Activated CD4-positive, alpha-beta T cell treated with anti-CD3 and anti-CD28 coated beads for 36 hours (primary cell): ENCODE results near the gene NPAS3. TPM values are rescaled to one million over a fixed set of nuclear protein-coding genes. Genes with fewer than 3 reads are reported as not detected.

Experiments
- ATAC-seq: fragments of 200-7000 bp; cut with Tn5 transposase; one replicate; pipeline ENCODE4 v1.10.0; 2021; ENCODE audit warnings: mild to moderate bottlenecking, moderate library complexity
- CTCF ChIA-PET: fragments of 350-600 bp; sonication (Branson Sonifier 250); formaldehyde crosslinking; loops from one replicate; lab custom pipeline; 2021; ENCODE audit warnings: antibody characterized with exemption; lab: Charles Lee
- POLR2A ChIA-PET: fragments of 350-600 bp; sonication (Branson Sonifier 250); formaldehyde crosslinking; loops from one replicate; lab custom pipeline; 2021; ENCODE audit warnings: antibody characterized with exemption, inconsistent platforms; lab: Charles Lee
- DNase-seq: peaks from one replicate; pipeline ENCODE4 v3.0.0-alpha.2; 2020
- H3K27ac Mint-ChIP-seq: one replicate; pipeline ENCODE4 v1.8.0; 2021; ENCODE audit warnings: mixed read lengths
- H3K27me3 Mint-ChIP-seq: one replicate; pipeline ENCODE4 v1.8.0; 2021; ENCODE audit warnings: mixed read lengths
- H3K36me3 Mint-ChIP-seq: one replicate; pipeline ENCODE4 v1.8.0; 2021; ENCODE audit warnings: low read depth, mixed read lengths
- H3K4me1 Mint-ChIP-seq: one replicate; pipeline ENCODE4 v1.8.0; 2021; ENCODE audit warnings: mixed read lengths
- H3K4me3 Mint-ChIP-seq: one replicate; pipeline ENCODE4 v1.8.0; 2021; ENCODE audit warnings: mild to moderate bottlenecking, moderate library complexity, mixed read lengths
- H3K9me3 Mint-ChIP-seq: one replicate; pipeline ENCODE4 v1.8.0; 2021; ENCODE audit warnings: low read depth, mixed read lengths
- intact Hi-C, 2 experiments: fragments of 100-400 bp; cut with DNase I in 1 of 2; cut with micrococcal nuclease in 1 of 2; formaldehyde crosslinking; loops; one replicate each; pipeline versions ENCODE4 v1.14.2 to v1.15.1; 2022 to 2024; cut with DNase I, micrococcal nuclease
- total RNA-seq, 2 experiments: library from RNA; stranded (reverse); gene quantifications; one replicate each; pipeline ENCODE4 v1.2.3, GENCODE V29; 2021

Gene NPAS3
- total RNA-seq, 2 experiments from 2014 or later, result not detected

DNA sequence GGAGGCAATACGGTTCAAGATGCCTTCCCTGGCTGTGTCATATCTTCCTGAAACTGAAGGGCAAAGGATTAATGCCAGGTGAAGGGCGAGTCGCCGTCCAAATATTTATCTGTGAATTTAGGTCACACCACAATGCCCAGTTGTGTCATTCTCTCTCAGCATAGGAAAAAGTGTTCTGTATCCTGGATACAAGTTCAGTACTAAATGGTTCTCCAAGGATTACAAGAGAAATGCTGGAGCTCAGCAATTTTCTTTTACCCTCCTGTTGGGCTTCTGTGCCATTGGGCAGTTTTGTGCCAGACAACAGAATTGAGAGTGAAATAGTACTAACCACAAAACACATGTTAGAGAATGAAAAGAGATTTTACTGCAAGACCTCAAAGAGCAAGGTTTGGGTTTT is 518.3 kb downstream of the NPAS3 start:
- intact Hi-C loops, result no loop called here
- H3K27me3 Mint-ChIP-seq, result no peaks in the 10 kb centered on the region
- peaks cover 9% of the 10 kb centered on the region for H3K4me1 Mint-ChIP-seq
- DNase-seq, result no peak
- no peaks in the 10 kb centered on the region for H3K9me3 Mint-ChIP-seq
- no peak overlapping the region for H3K27ac Mint-ChIP-seq
- H3K36me3 Mint-ChIP-seq, result no peaks in the 10 kb centered on the region
- no peak for ATAC-seq
- ChIA-PET CTCF (no interaction called here), POLR2A (no interaction called here)
- H3K4me3 Mint-ChIP-seq, result no peak overlapping the region

GRCh38 chr14:33457617-33458016 is 518.9 kb downstream of the NPAS3 start:
- ATAC-seq (no peak), DNase-seq (no peak)
- no peaks in the 10 kb centered on the region for H3K27me3 Mint-ChIP-seq
- no peak overlapping the region for H3K27ac Mint-ChIP-seq
- no peaks in the 10 kb centered on the region for H3K36me3 Mint-ChIP-seq
- ChIA-PET CTCF (no interaction called here), POLR2A (no interaction called here)
- no peaks in the 10 kb centered on the region for H3K9me3 Mint-ChIP-seq
- intact Hi-C loops, result no loop called here
- H3K4me3 Mint-ChIP-seq, result no peak overlapping the region
- peaks cover 9% of the 10 kb centered on the region for H3K4me1 Mint-ChIP-seq

- Mint-ChIP-seq H3K27me3 (no peaks in the 10 kb centered on the region), H3K36me3 (no peaks in the 10 kb centered on the region), H3K4me3 (no peak overlapping the region), H3K4me1 (no peaks in the 10 kb centered on the region), H3K9me3 (no peaks in the 10 kb centered on the region), H3K27ac (no peak overlapping the region)
- ChIA-PET POLR2A (no interaction called here), CTCF (no interaction called here)
- ATAC-seq (no peak), DNase-seq (no peak)
- intact Hi-C loops, result no loop called here
Observed at GRCh38 chr14:33460164-33460563, 521.5 kb downstream of the NPAS3 start.

GRCh38 chr14:33461036-33461435 is 522.4 kb downstream of the NPAS3 start:
- ATAC-seq, result no peak
- ChIA-PET POLR2A (no interaction called here), CTCF (no interaction called here)
- Mint-ChIP-seq H3K27ac (no peak overlapping the region), H3K9me3 (no peaks in the 10 kb centered on the region), H3K36me3 (no peaks in the 10 kb centered on the region), H3K4me1 (no peaks in the 10 kb centered on the region), H3K4me3 (no peak overlapping the region), H3K27me3 (no peaks in the 10 kb centered on the region)
- DNase-seq, result no peak
- intact Hi-C loops, result no loop called here

GRCh38 chr14:33463731-33464130 is 525.1 kb downstream of the NPAS3 start:
- no peak for ATAC-seq
- no peak overlapping the region for H3K4me3 Mint-ChIP-seq
- H3K9me3 Mint-ChIP-seq, result no peaks in the 10 kb centered on the region
- no peaks in the 10 kb centered on the region for H3K4me1 Mint-ChIP-seq
- intact Hi-C loops, result no loop called here
- CTCF ChIA-PET, result no interaction called here
- no peaks in the 10 kb centered on the region for H3K27me3 Mint-ChIP-seq
- POLR2A ChIA-PET, result no interaction called here
- H3K36me3 Mint-ChIP-seq, result no peaks in the 10 kb centered on the region
- no peak overlapping the region for H3K27ac Mint-ChIP-seq
- no peak for DNase-seq

DNA sequence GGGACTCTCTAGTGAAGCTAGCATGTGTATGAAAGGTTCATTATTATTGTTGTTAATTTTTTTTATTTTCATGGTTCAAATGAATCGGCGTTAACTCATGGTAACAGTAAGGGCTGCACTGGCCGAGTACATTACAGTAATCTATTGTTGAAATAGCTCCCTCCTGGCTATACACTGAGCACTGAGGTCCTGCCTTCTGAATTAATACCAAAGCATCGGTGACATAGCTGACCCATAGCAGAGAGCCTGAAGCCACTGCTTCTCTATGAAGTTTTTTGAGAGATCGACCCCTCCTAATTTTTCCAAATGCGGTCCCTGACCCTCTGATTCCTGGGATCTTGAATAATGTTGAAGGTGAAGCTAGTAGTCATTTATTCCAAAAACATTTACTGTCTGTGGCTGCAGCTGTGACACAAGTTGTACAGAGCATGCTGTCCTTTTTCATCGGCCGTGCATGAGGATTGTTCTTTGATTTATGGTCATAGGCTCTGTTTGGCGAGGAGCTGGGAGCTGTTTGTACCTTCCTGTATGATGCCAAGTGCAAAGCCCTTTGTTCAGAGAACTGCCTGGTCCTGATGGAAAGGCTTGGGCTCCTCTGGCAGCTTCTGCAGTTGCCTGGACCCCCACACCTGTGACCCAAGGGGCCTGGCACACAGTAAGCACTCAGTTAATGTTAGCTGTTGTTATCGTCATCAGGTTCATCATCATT is 525.7 kb downstream of the NPAS3 start:
- intact Hi-C loops, result no loop called here
- ChIA-PET POLR2A (no interaction called here), CTCF (no interaction called here)
- ATAC-seq (no peak), DNase-seq (no peak)
- Mint-ChIP-seq H3K9me3 (no peaks in the 10 kb centered on the region), H3K36me3 (no peaks in the 10 kb centered on the region), H3K4me1 (no peaks in the 10 kb centered on the region), H3K4me3 (no peak overlapping the region), H3K27ac (no peak overlapping the region), H3K27me3 (no peaks in the 10 kb centered on the region)

- H3K4me1 Mint-ChIP-seq, result no peaks in the 10 kb centered on the region
- H3K36me3 Mint-ChIP-seq, result no peaks in the 10 kb centered on the region
- intact Hi-C loops, result no loop called here
- CTCF ChIA-PET, result no interaction called here
- H3K9me3 Mint-ChIP-seq, result no peaks in the 10 kb centered on the region
- H3K27me3 Mint-ChIP-seq, result no peaks in the 10 kb centered on the region
- H3K4me3 Mint-ChIP-seq, result no peak overlapping the region
- POLR2A ChIA-PET, result no interaction called here
- ATAC-seq (no peak), DNase-seq (no peak)
- H3K27ac Mint-ChIP-seq, result no peak overlapping the region
Observed at GRCh38 chr14:33465846-33466700, 527.4 kb downstream of the NPAS3 start.

DNA sequence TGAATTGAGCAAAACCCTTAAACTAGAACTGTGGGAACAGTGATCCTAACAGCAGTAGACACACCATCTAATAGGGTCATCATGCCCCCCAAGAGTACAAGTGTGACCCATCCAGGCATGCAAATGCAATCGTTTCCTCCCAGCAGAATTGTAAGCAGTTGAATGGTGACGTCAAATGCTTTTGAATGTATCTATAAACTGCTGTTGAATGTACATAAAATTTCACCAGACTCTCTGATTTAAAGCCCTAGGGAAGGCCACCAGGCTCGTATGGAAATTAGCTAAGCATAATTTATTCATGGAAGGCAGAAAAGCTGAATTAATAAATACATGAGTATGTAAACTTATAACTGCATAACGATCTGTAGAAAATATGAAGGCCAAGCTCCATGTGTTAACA is 529.3 kb downstream of the NPAS3 start:
- H3K9me3 Mint-ChIP-seq, result no peaks in the 10 kb centered on the region
- H3K27me3 Mint-ChIP-seq, result peaks cover 2% of the 10 kb centered on the region
- ATAC-seq, result no peak
- CTCF ChIA-PET, result no interaction called here
- no peak for DNase-seq
- POLR2A ChIA-PET, result no interaction called here
- no peak overlapping the region for H3K27ac Mint-ChIP-seq
- intact Hi-C loops, result no loop called here
- H3K4me3 Mint-ChIP-seq, result no peak overlapping the region
- no peaks in the 10 kb centered on the region for H3K36me3 Mint-ChIP-seq
- no peaks in the 10 kb centered on the region for H3K4me1 Mint-ChIP-seq

DNA sequence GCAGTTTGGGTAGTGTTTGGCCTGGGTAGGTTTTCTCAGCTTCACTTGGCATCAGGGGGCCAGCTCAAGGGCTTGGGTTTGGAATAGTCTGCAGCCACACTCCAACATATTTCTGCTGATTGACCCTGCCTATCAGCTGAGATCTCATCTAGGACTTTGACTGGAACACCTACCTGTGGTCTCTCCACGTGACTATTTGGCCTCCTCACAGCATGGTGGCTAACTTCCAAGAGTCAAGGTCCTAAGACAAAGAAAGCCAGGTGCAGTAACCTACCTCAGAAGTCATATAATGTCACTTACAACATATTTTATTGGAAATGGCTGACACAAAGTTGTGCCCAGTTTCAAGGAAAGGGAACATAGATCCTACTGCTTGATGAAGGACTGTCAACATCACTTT is 531.2 kb downstream of the NPAS3 start:
- no peak overlapping the region for H3K27ac Mint-ChIP-seq
- H3K9me3 Mint-ChIP-seq, result no peaks in the 10 kb centered on the region
- H3K27me3 Mint-ChIP-seq, result peaks cover 2% of the 10 kb centered on the region
- ChIA-PET POLR2A (no interaction called here), CTCF (no interaction called here)
- H3K4me1 Mint-ChIP-seq, result no peaks in the 10 kb centered on the region
- DNase-seq, result no peak
- intact Hi-C loops, result loop anchor here in 1 of 2 experiments (10.0 kb wide), 1 partner anchor 835 kb away; no protein-coding TSS in a partner anchor
- H3K36me3 Mint-ChIP-seq, result no peaks in the 10 kb centered on the region
- no peak overlapping the region for H3K4me3 Mint-ChIP-seq
- ATAC-seq, result no peak

GRCh38 chr14:33471776-33472175 is 533.1 kb downstream of the NPAS3 start:
- POLR2A ChIA-PET, result no interaction called here
- ATAC-seq (no peak), DNase-seq (no peak)
- Mint-ChIP-seq H3K4me3 (no peak overlapping the region), H3K27ac (no peak overlapping the region), H3K36me3 (no peaks in the 10 kb centered on the region), H3K4me1 (no peaks in the 10 kb centered on the region), H3K27me3 (peaks cover 2% of the 10 kb centered on the region), H3K9me3 (no peaks in the 10 kb centered on the region)
- intact Hi-C loops, result loop anchor here in 1 of 2 experiments (10.0 kb wide), 1 partner anchor 833 kb away; no protein-coding TSS in a partner anchor
- CTCF ChIA-PET, result interaction anchor here (1.5 kb wide), 1 partner anchor 321 kb away, joined by 3 read pairs; no protein-coding TSS in a partner anchor

GRCh38 chr14:33475623-33476022 is 536.9 kb downstream of the NPAS3 start:
- no peak for ATAC-seq
- CTCF ChIA-PET, result interaction anchor here (0.7 to 2.0 kb wide), 3 partner anchors 13 to 317 kb away, joined by 3 to 8 read pairs (median 7); no protein-coding TSS in a partner anchor
- no peaks in the 10 kb centered on the region for H3K4me1 Mint-ChIP-seq
- no peak overlapping the region for H3K27ac Mint-ChIP-seq
- no peaks in the 10 kb centered on the region for H3K36me3 Mint-ChIP-seq
- H3K9me3 Mint-ChIP-seq, result no peaks in the 10 kb centered on the region
- no peak overlapping the region for H3K4me3 Mint-ChIP-seq
- intact Hi-C loops, result loop anchor here (2.0 to 10.0 kb wide), 4 partner anchors 317 to 847 kb away; no protein-coding TSS in a partner anchor
- POLR2A ChIA-PET, result interaction anchor here (0.6 kb wide), 1 partner anchor 878 kb away, joined by 7 read pairs; no protein-coding TSS in a partner anchor
- peak; percentile 37 for DNase-seq
- peaks cover 6% of the 10 kb centered on the region for H3K27me3 Mint-ChIP-seq
